Mammary epithelial cell (primary cell): ENCODE data around the gene NEFH.

Experiments
- EZH2 ChIP-seq: IDR thresholded peaks from 2 replicates; pipeline ENCODE4 v1.6.1; 2012; ENCODE audit warnings: low read length, inconsistent platforms, borderline replicate concordance
- TF ChIP-seq, protein P1 (sequence below), 2 donors: IDR thresholded peaks in 1 of 2; conservative IDR thresholded peaks in 1 of 2; 2 replicates each; pipeline ENCODE4 v1.5.1; 2011 to 2012; ENCODE audit warnings: inconsistent platforms in 2 of 2, low read length in 2 of 2, mild to moderate bottlenecking in 2 of 2, control low read depth in 1 of 2, low read depth in 1 of 2; ENCODE audit not compliant: insufficient read depth in 1 of 2; ENCODE audit errors: extremely low read depth in 1 of 2

DNA sequence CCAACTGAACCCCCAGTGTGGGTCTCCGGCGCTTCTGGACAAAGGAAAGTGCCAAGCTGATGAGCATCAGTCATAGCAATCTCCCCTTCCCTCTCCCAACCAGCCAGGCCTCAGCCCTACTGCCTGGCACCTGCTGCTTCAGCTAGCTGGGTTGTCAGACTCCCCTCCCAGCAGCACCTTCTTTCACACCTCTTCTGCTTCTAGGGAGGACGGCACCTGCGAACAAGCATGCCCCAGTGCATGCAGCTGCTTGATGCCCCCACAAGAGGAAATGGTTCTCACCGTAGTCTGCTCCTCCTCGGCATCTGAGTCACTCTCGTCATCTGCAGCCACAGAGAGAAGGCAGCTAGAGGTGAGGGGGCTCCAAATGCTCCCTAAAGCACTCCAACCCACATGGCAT is 48.1 kb downstream of the NEFH start:
- TF ChIP-seq, protein P1, sequence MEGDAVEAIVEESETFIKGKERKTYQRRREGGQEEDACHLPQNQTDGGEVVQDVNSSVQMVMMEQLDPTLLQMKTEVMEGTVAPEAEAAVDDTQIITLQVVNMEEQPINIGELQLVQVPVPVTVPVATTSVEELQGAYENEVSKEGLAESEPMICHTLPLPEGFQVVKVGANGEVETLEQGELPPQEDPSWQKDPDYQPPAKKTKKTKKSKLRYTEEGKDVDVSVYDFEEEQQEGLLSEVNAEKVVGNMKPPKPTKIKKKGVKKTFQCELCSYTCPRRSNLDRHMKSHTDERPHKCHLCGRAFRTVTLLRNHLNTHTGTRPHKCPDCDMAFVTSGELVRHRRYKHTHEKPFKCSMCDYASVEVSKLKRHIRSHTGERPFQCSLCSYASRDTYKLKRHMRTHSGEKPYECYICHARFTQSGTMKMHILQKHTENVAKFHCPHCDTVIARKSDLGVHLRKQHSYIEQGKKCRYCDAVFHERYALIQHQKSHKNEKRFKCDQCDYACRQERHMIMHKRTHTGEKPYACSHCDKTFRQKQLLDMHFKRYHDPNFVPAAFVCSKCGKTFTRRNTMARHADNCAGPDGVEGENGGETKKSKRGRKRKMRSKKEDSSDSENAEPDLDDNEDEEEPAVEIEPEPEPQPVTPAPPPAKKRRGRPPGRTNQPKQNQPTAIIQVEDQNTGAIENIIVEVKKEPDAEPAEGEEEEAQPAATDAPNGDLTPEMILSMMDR (conservative IDR thresholded peaks at IDR 0.05 in 1 of 2, IDR thresholded peaks at IDR 0.05 in 1 of 2; ENCODE audit: extremely low read depth in 1 of 2, insufficient read depth in 1 of 2, low read depth in 1 of 2, low read length in 2 of 2) = no peak
- TF ChIP-seq EZH2 = no peak
